Stimulated activated effector memory CD8-positive, alpha-beta T cell treated with anti-CD3 and anti-CD28 coated beads, Interleukin-12 subunit alpha, Interleukin-12 subunit beta, amount 100 ng/mL, for 72 hours (primary cell): ENCODE results near the gene SUPT20H.

Experiments used
- ATAC-seq: fragments of 150-1000 bp; cut with Tn5 transposase; 2 replicates; pipeline ENCODE4 v1.10.0; 2021
- DNase-seq, 2 donors: peaks; one replicate each; pipeline ENCODE4 v3.0.0; 2021 to 2022; ENCODE audit warnings: low spot score in 2 of 2
- H3K27ac Mint-ChIP-seq: one replicate; pipeline ENCODE4 v1.8.0; 2022; ENCODE audit warnings: mild to moderate bottlenecking, mixed read lengths
- H3K36me3 Mint-ChIP-seq: one replicate; pipeline ENCODE4 v1.8.0; 2022; ENCODE audit warnings: mild to moderate bottlenecking, mixed read lengths
- H3K4me1 Mint-ChIP-seq: one replicate; pipeline ENCODE4 v1.8.0; 2022; ENCODE audit warnings: mixed read lengths
- H3K4me3 Mint-ChIP-seq: one replicate; pipeline ENCODE4 v1.8.0; 2022; ENCODE audit warnings: mild to moderate bottlenecking, mixed read lengths
- H3K9me3 Mint-ChIP-seq: one replicate; pipeline ENCODE4 v1.8.0; 2022; ENCODE audit warnings: mixed read lengths

The SUPT20H gene

GRCh38 chr13:36997716-36998427 is 61.6 kb downstream of the SUPT20H start:
- H3K36me3 Mint-ChIP-seq, result peaks cover 82% of the 10 kb centered on the region
- H3K4me1 Mint-ChIP-seq, result peaks cover 31% of the 10 kb centered on the region
- DNase-seq (no peak), ATAC-seq (no peak)
- H3K4me3 Mint-ChIP-seq, result peak overlapping the region; percentile 99
- H3K9me3 Mint-ChIP-seq, result no peaks in the 10 kb centered on the region
- peak overlapping the region; percentile 100 for H3K27ac Mint-ChIP-seq

- Mint-ChIP-seq H3K36me3 (peaks cover 83% of the 10 kb centered on the region), H3K27ac (no peak overlapping the region)
- no peak for DNase-seq
Measured at GRCh38 chr13:36992362-36992761, 67.1 kb downstream of the SUPT20H start.

GRCh38 chr13:36986462-36987240 is 72.8 kb downstream of the SUPT20H start:
- H3K4me3 Mint-ChIP-seq, result no peak overlapping the region
- H3K36me3 Mint-ChIP-seq, result peaks cover 96% of the 10 kb centered on the region
- H3K9me3 Mint-ChIP-seq, result no peaks in the 10 kb centered on the region
- ATAC-seq (no peak), DNase-seq (no peak)
- H3K27ac Mint-ChIP-seq, result no peak overlapping the region
- H3K4me1 Mint-ChIP-seq, result peaks cover 12% of the 10 kb centered on the region

More at GRCh38 chr13:36992362-36992761, 67.1 kb downstream of the SUPT20H start:
- no peaks in the 10 kb centered on the region for H3K9me3 Mint-ChIP-seq
- H3K4me1 Mint-ChIP-seq, result peaks cover 26% of the 10 kb centered on the region
- no peak for ATAC-seq
- no peak overlapping the region for H3K4me3 Mint-ChIP-seq

GRCh38 chr13:36981156-36981743 is 78.2 kb downstream of the SUPT20H start:
- DNase-seq, result no peak

GRCh38 chr13:36979361-36980050 is 80.0 kb downstream of the SUPT20H start:
- Mint-ChIP-seq H3K9me3 (peaks cover 3% of the 10 kb centered on the region), H3K27ac (no peak overlapping the region), H3K36me3 (peaks cover 99% of the 10 kb centered on the region), H3K4me3 (no peak overlapping the region), H3K4me1 (no peaks in the 10 kb centered on the region)
- no peak for ATAC-seq
- DNase-seq, result no peak

More at GRCh38 chr13:36981156-36981743, 78.2 kb downstream of the SUPT20H start:
- peak overlapping the region; percentile 41 for H3K27ac Mint-ChIP-seq
- no peaks in the 10 kb centered on the region for H3K9me3 Mint-ChIP-seq
- no peaks in the 10 kb centered on the region for H3K4me1 Mint-ChIP-seq
- peaks cover 99% of the 10 kb centered on the region for H3K36me3 Mint-ChIP-seq
- no peak overlapping the region for H3K4me3 Mint-ChIP-seq
- ATAC-seq, result no peak

- Mint-ChIP-seq H3K36me3 (peaks cover 98% of the 10 kb centered on the region), H3K4me3 (no peak overlapping the region), H3K9me3 (peaks cover 3% of the 10 kb centered on the region), H3K27ac (no peak overlapping the region), H3K4me1 (no peaks in the 10 kb centered on the region)
- ATAC-seq, result no peak
- no peak for DNase-seq
Measured at GRCh38 chr13:36975172-36975571, 84.3 kb downstream of the SUPT20H start.

GRCh38 chr13:36973621-36974295 is 85.7 kb downstream of the SUPT20H start:
- ATAC-seq (no peak), DNase-seq (no peak)
- Mint-ChIP-seq H3K9me3 (peaks cover 3% of the 10 kb centered on the region), H3K27ac (no peak overlapping the region), H3K36me3 (peaks cover 98% of the 10 kb centered on the region), H3K4me1 (no peaks in the 10 kb centered on the region), H3K4me3 (no peak overlapping the region)

GRCh38 chr13:36973009-36973408 is 86.5 kb downstream of the SUPT20H start:
- Mint-ChIP-seq H3K4me3 (no peak overlapping the region), H3K4me1 (no peaks in the 10 kb centered on the region), H3K27ac (no peak overlapping the region), H3K9me3 (peaks cover 3% of the 10 kb centered on the region), H3K36me3 (peaks cover 98% of the 10 kb centered on the region)
- ATAC-seq, result no peak
- DNase-seq, result no peak

GRCh38 chr13:36966404-36966803 is 93.1 kb downstream of the SUPT20H start:
- DNase-seq, result no peak
- no peak overlapping the region for H3K27ac Mint-ChIP-seq
- H3K4me1 Mint-ChIP-seq, result no peaks in the 10 kb centered on the region
- H3K36me3 Mint-ChIP-seq, result peaks cover 90% of the 10 kb centered on the region
- no peak overlapping the region for H3K4me3 Mint-ChIP-seq
- H3K9me3 Mint-ChIP-seq, result no peaks in the 10 kb centered on the region
- no peak for ATAC-seq

GRCh38 chr13:36965767-36966166 is 93.7 kb downstream of the SUPT20H start:
- Mint-ChIP-seq H3K4me1 (no peaks in the 10 kb centered on the region), H3K9me3 (no peaks in the 10 kb centered on the region), H3K36me3 (peaks cover 90% of the 10 kb centered on the region), H3K4me3 (no peak overlapping the region), H3K27ac (peak overlapping the region; percentile 74)
- ATAC-seq, result peak; percentile 84
- DNase-seq, result no peak

- Mint-ChIP-seq H3K4me3 (no peak overlapping the region), H3K9me3 (no peaks in the 10 kb centered on the region), H3K4me1 (peaks cover 5% of the 10 kb centered on the region), H3K27ac (no peak overlapping the region), H3K36me3 (peaks cover 54% of the 10 kb centered on the region)
- DNase-seq, result no peak
- ATAC-seq, result no peak
Measured at GRCh38 chr13:36959456-36960116, 99.9 kb downstream of the SUPT20H start.
